HG02642 (cell line): ENCODE data around the gene KDM4C.
"Not testable (repeated sequence)": the region's sequence is repeated elsewhere in the genome, so short reads cannot be mapped to it uniquely, and the experiment has no call there.

ENCODE experiments used
- ATAC-seq: cut with Tn5 transposase; IDR thresholded peaks from one replicate; pipeline ENCODE4 v1.9.1; 2021; ENCODE audit warnings: mild to moderate bottlenecking; ENCODE audit not compliant: unreplicated experiment, poor library complexity

Gene KDM4C

GRCh38 chr9:6794936-6795335 lies 37.2 kb downstream of the KDM4C start:
- ATAC-seq = no peak

GRCh38 chr9:6802926-6803325 lies 45.2 kb downstream of the KDM4C start:
- ATAC-seq = no peak

GRCh38 chr9:6805532-6805931 lies 47.8 kb downstream of the KDM4C start:
- no peak for ATAC-seq

GRCh38 chr9:6806318-6806717 lies 48.5 kb downstream of the KDM4C start:
- ATAC-seq = not testable (repeated sequence)

- ATAC-seq = not testable (repeated sequence)
Observed at GRCh38 chr9:6807669-6808068, 49.9 kb downstream of the KDM4C start.

GRCh38 chr9:6811436-6811835 lies 53.7 kb downstream of the KDM4C start:
- no peak for ATAC-seq

- no peak for ATAC-seq
Observed at GRCh38 chr9:6816581-6816980, 58.8 kb downstream of the KDM4C start.

GRCh38 chr9:6818292-6818922 lies 60.6 kb downstream of the KDM4C start:
- no peak for ATAC-seq

GRCh38 chr9:6819112-6819511 lies 61.3 kb downstream of the KDM4C start:
- ATAC-seq = no peak

- ATAC-seq = no peak
Observed at GRCh38 chr9:6819529-6819928, 61.8 kb downstream of the KDM4C start.

GRCh38 chr9:6822696-6823095 lies 64.9 kb downstream of the KDM4C start:
- no peak for ATAC-seq

GRCh38 chr9:6827439-6828145 lies 69.8 kb downstream of the KDM4C start:
- ATAC-seq = no peak

GRCh38 chr9:6829027-6829426 lies 71.3 kb downstream of the KDM4C start:
- no peak for ATAC-seq

GRCh38 chr9:6829536-6829935 lies 71.8 kb downstream of the KDM4C start:
- ATAC-seq = no peak

- no peak for ATAC-seq
Observed at GRCh38 chr9:6833518-6834192, 75.9 kb downstream of the KDM4C start.

GRCh38 chr9:6834306-6834705 lies 76.5 kb downstream of the KDM4C start:
- ATAC-seq = no peak

GRCh38 chr9:6838158-6838557 lies 80.4 kb downstream of the KDM4C start:
- no peak for ATAC-seq

GRCh38 chr9:6842584-6842947 lies 84.8 kb downstream of the KDM4C start:
- no peak for ATAC-seq

- ATAC-seq = no peak
Observed at GRCh38 chr9:6843742-6844141, 86.0 kb downstream of the KDM4C start.

GRCh38 chr9:6844267-6844666 lies 86.5 kb downstream of the KDM4C start:
- ATAC-seq = no peak

GRCh38 chr9:6845128-6845826 lies 87.5 kb downstream of the KDM4C start:
- no peak for ATAC-seq
